ENCODE results near the gene KATNB1.

DNA sequence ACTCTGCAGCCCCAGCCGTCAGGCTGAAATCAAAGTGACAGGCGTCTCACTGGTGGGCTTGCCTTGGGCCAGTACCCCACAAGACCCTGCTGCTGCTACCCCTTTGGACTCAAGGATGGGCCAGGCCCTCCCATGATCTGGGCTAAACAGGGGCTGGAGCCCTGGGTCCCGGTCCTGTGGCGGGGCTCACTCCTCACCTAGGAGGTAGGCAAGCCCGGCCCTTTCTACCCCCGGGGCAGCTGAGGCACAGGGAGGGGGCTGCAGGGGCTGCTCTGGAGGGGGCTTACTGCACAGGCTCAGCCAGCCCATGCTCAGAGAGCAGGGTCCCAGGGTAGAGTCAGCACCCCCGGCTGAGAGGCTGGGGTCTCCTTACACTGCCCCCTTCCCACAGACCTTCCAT, 23.6 kb downstream of the KATNB1 start:
- TF ChIP-seq, protein P1, sequence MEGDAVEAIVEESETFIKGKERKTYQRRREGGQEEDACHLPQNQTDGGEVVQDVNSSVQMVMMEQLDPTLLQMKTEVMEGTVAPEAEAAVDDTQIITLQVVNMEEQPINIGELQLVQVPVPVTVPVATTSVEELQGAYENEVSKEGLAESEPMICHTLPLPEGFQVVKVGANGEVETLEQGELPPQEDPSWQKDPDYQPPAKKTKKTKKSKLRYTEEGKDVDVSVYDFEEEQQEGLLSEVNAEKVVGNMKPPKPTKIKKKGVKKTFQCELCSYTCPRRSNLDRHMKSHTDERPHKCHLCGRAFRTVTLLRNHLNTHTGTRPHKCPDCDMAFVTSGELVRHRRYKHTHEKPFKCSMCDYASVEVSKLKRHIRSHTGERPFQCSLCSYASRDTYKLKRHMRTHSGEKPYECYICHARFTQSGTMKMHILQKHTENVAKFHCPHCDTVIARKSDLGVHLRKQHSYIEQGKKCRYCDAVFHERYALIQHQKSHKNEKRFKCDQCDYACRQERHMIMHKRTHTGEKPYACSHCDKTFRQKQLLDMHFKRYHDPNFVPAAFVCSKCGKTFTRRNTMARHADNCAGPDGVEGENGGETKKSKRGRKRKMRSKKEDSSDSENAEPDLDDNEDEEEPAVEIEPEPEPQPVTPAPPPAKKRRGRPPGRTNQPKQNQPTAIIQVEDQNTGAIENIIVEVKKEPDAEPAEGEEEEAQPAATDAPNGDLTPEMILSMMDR (IDR thresholded peaks at IDR 0.05), result no peak
- TF ChIP-seq, protein P2, sequence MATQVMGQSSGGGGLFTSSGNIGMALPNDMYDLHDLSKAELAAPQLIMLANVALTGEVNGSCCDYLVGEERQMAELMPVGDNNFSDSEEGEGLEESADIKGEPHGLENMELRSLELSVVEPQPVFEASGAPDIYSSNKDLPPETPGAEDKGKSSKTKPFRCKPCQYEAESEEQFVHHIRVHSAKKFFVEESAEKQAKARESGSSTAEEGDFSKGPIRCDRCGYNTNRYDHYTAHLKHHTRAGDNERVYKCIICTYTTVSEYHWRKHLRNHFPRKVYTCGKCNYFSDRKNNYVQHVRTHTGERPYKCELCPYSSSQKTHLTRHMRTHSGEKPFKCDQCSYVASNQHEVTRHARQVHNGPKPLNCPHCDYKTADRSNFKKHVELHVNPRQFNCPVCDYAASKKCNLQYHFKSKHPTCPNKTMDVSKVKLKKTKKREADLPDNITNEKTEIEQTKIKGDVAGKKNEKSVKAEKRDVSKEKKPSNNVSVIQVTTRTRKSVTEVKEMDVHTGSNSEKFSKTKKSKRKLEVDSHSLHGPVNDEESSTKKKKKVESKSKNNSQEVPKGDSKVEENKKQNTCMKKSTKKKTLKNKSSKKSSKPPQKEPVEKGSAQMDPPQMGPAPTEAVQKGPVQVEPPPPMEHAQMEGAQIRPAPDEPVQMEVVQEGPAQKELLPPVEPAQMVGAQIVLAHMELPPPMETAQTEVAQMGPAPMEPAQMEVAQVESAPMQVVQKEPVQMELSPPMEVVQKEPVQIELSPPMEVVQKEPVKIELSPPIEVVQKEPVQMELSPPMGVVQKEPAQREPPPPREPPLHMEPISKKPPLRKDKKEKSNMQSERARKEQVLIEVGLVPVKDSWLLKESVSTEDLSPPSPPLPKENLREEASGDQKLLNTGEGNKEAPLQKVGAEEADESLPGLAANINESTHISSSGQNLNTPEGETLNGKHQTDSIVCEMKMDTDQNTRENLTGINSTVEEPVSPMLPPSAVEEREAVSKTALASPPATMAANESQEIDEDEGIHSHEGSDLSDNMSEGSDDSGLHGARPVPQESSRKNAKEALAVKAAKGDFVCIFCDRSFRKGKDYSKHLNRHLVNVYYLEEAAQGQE (IDR thresholded peaks at IDR 0.05; ENCODE audit: insufficient read depth in 1 of 2, low read depth in 2 of 2, low read length in 1 of 2), result no peak
- TF ChIP-seq POLR2AphosphoS5 (IDR thresholded peaks at IDR 0.05; ENCODE audit: low read depth, low read length), result no peak
